H9 (cell line): ENCODE measurements around the gene WHRN. TPM values are rescaled to one million over a fixed set of nuclear protein-coding genes. Genes with fewer than 3 reads are reported as not detected.

Source experiments
- DNase-seq: peaks from one replicate; pipeline ENCODE4 v3.0.0-alpha.2; 2017
- H2AFZ ChIP-seq: one replicate; pipeline ENCODE4 v1.6.1; 2013; ENCODE audit warnings: mild to moderate bottlenecking, low read length, control low read depth, moderate library complexity
- H2AK5ac ChIP-seq: 2 replicates; pipeline ENCODE4 v1.6.1; 2013; ENCODE audit warnings: low read length, control low read depth, mixed read lengths; ENCODE audit not compliant: insufficient read length
- H2BK120ac ChIP-seq: one replicate; pipeline ENCODE4 v1.6.1; 2013; ENCODE audit warnings: low read depth, mild to moderate bottlenecking, low read length, control low read depth, inconsistent platforms; ENCODE audit not compliant: poor library complexity, severe bottlenecking
- H2BK12ac ChIP-seq: 2 replicates; pipeline ENCODE4 v1.6.1; 2013; ENCODE audit warnings: low read length, control low read depth, mixed read lengths, low read depth; ENCODE audit not compliant: insufficient read length
- H2BK15ac ChIP-seq: 2 replicates; pipeline ENCODE4 v1.6.1; 2013; ENCODE audit warnings: low read depth, low read length, control low read depth
- H2BK20ac ChIP-seq: one replicate; pipeline ENCODE4 v1.6.1; 2013; ENCODE audit warnings: low read depth, mild to moderate bottlenecking, low read length, control low read depth, inconsistent platforms; ENCODE audit not compliant: poor library complexity, severe bottlenecking
- H2BK5ac ChIP-seq: 2 replicates; pipeline ENCODE4 v1.6.1; 2013; ENCODE audit warnings: low read length, control low read depth, mixed read lengths; ENCODE audit not compliant: insufficient read length
- H3K14ac ChIP-seq: 2 replicates; pipeline ENCODE4 v1.6.1; 2013; ENCODE audit warnings: low read length, control low read depth; ENCODE audit not compliant: insufficient read depth
- H3K18ac ChIP-seq: 2 replicates; pipeline ENCODE4 v1.6.1; 2013; ENCODE audit warnings: low read depth, mild to moderate bottlenecking, mixed read lengths, low read length, control low read depth; ENCODE audit not compliant: insufficient read length
- H3K23ac ChIP-seq: 2 replicates; pipeline ENCODE4 v1.6.1; 2013; ENCODE audit warnings: low read length, control low read depth, mixed read lengths, low read depth; ENCODE audit not compliant: insufficient read length
- H3K23me2 ChIP-seq: 2 replicates; pipeline ENCODE4 v1.6.1; 2013; ENCODE audit warnings: low read depth, mild to moderate bottlenecking, mixed read lengths, low read length, control low read depth; ENCODE audit not compliant: insufficient read length, poor library complexity, severe bottlenecking
- H3K27ac ChIP-seq: 2 replicates; pipeline ENCODE4 v1.5.1; 2013; ENCODE audit warnings: low read length, control low read depth, mixed read lengths, low read depth; ENCODE audit not compliant: insufficient read length
- H3K27me3 ChIP-seq: 2 replicates; pipeline ENCODE4 v1.6.1; 2013; ENCODE audit warnings: low read length, control low read depth, inconsistent platforms; ENCODE audit not compliant: insufficient read depth
- H3K4ac ChIP-seq: 2 replicates; pipeline ENCODE4 v1.6.1; 2013; ENCODE audit warnings: low read depth, mild to moderate bottlenecking, control low read depth, inconsistent platforms, low read length, moderate library complexity
- H3K4me1 ChIP-seq: 2 replicates; pipeline ENCODE4 v1.6.1; 2013; ENCODE audit warnings: low read length, control low read depth, inconsistent platforms; ENCODE audit not compliant: insufficient read depth
- H3K4me2 ChIP-seq: 2 replicates; pipeline ENCODE4 v1.6.1; 2013; ENCODE audit warnings: low read length, control low read depth, mixed read lengths; ENCODE audit not compliant: insufficient read length, insufficient read depth
- H3K56ac ChIP-seq: 2 replicates; pipeline ENCODE4 v1.6.1; 2013; ENCODE audit warnings: low read depth, mild to moderate bottlenecking, mixed read lengths, low read length, control low read depth; ENCODE audit not compliant: insufficient read length
- H3K79me1 ChIP-seq: 2 replicates; pipeline ENCODE4 v1.6.1; 2013; ENCODE audit warnings: low read depth, mild to moderate bottlenecking, moderate library complexity, low read length, control low read depth, inconsistent platforms; ENCODE audit not compliant: insufficient read depth, poor library complexity, severe bottlenecking
- H3K79me2 ChIP-seq: 2 replicates; pipeline ENCODE4 v1.6.1; 2013; ENCODE audit warnings: low read length, control low read depth, inconsistent platforms; ENCODE audit not compliant: insufficient read depth
- H3K9ac ChIP-seq: 2 replicates; pipeline ENCODE4 v1.6.1; 2013; ENCODE audit warnings: low read length, control low read depth, mixed read lengths; ENCODE audit not compliant: insufficient read length; ENCODE audit errors: extremely low read depth
- H3K9me3 ChIP-seq: one replicate; pipeline ENCODE4 v1.6.1; 2013; ENCODE audit warnings: low read depth, low read length, inconsistent platforms; ENCODE audit not compliant: control insufficient read depth
- H3T11ph ChIP-seq: one replicate; pipeline ENCODE4 v1.6.1; 2013; ENCODE audit warnings: mild to moderate bottlenecking, low read length, control low read depth, inconsistent platforms
- H4K20me1 ChIP-seq: one replicate; pipeline ENCODE4 v1.6.1; 2013; ENCODE audit not compliant: control insufficient read depth, insufficient read length, insufficient read depth
- H4K5ac ChIP-seq: 2 replicates; pipeline ENCODE4 v1.6.1; 2013; ENCODE audit warnings: low read depth, mild to moderate bottlenecking, mixed read lengths, low read length, control low read depth; ENCODE audit not compliant: insufficient read length
- H4K8ac ChIP-seq: replicated peaks from 2 replicates; pipeline ENCODE4 v1.6.1; 2013; ENCODE audit warnings: low read length, control low read depth, mixed read lengths, low read depth; ENCODE audit not compliant: insufficient read length
- H4K91ac ChIP-seq: 2 replicates; pipeline ENCODE4 v1.6.1; 2013; ENCODE audit warnings: low read depth, mild to moderate bottlenecking, moderate library complexity, mixed read lengths, low read length, control low read depth; ENCODE audit not compliant: insufficient read length
- H3K27ac Mint-ChIP-seq, 3 experiments: 2 replicates in 2 of 3; 3 replicates in 1 of 3; pipeline ENCODE4 v1.8.0; 2020 to 2021; ENCODE audit warnings: mixed read lengths in 3 of 3, mild to moderate bottlenecking in 1 of 3, moderate library complexity in 1 of 3
- H3K27me3 Mint-ChIP-seq: 2 replicates; pipeline ENCODE4 v1.8.0; 2021; ENCODE audit warnings: low read depth, mild to moderate bottlenecking, moderate library complexity, mixed read lengths
- H3K36me3 Mint-ChIP-seq, 3 experiments: 2 replicates in 2 of 3; 3 replicates in 1 of 3; pipeline ENCODE4 v1.8.0; 2020 to 2021; ENCODE audit warnings: low read depth in 3 of 3, mixed read lengths in 3 of 3; ENCODE audit not compliant: insufficient read depth in 1 of 3
- H3K4me1 Mint-ChIP-seq, 2 experiments: 2 replicates each; pipeline ENCODE4 v1.8.0; 2020; ENCODE audit warnings: mixed read lengths in 2 of 2
- H3K4me3 Mint-ChIP-seq, 2 experiments: 2 replicates in 1 of 2; 3 replicates in 1 of 2; pipeline ENCODE4 v1.8.0; 2020 to 2021; ENCODE audit warnings: mild to moderate bottlenecking in 2 of 2, mixed read lengths in 2 of 2, moderate library complexity in 1 of 2
- H3K9me3 Mint-ChIP-seq, 2 experiments: 2 replicates in 1 of 2; 3 replicates in 1 of 2; pipeline ENCODE4 v1.8.0; 2020; ENCODE audit warnings: mild to moderate bottlenecking in 2 of 2, mixed read lengths in 2 of 2, moderate library complexity in 1 of 2
- WGBS: extraction: QIAGEN DNeasy Blood & Tissue Kit; methylation state at CpG from one replicate; pipeline ENCODE4 v1.1.7; 2013; ENCODE audit warnings: missing lambda C conversion rate, low lambda C conversion rate, mixed read lengths; ENCODE audit not compliant: insufficient read length; ENCODE audit errors: extremely low coverage; 5-methylcytosine and 5-hydroxymethylcytosine counted together
- total RNA-seq: library from RNA; stranded (reverse); gene quantifications from 2 replicates; pipeline ENCODE4 v1.2.1, GENCODE V29; 2021
- TF ChIP-seq, protein P1 (sequence below): fragments of 200-600 bp; sonication (generic); conservative IDR thresholded peaks from 3 replicates; pipeline ENCODE4 v1.8.0; 2021; ENCODE audit warnings: antibody characterized with exemption, mild to moderate bottlenecking

WHRN gene
- total RNA-seq, 1 experiment from 2014 or later = 2.2 TPM

GRCh38 chr9:114386886-114387679, 118.2 kb downstream of the WHRN start:
- no peak overlapping the region for H3K56ac ChIP-seq
- H3T11ph ChIP-seq = no peak overlapping the region
- WGBS = no CpG with 5 or more reads among the region's 18 CpGs
- no peak overlapping the region; the same call in 1 of the 2 replicates for H3K14ac ChIP-seq
- H3K18ac ChIP-seq = no peak overlapping the region
- H4K91ac ChIP-seq = no peak overlapping the region
- Mint-ChIP-seq H3K4me1 (peaks cover 73 to 81% of the 10 kb centered on the region in 2 experiments), H3K27ac (peak overlapping the region in 2 of 3 experiments; percentile 51 to 94; a peak in 5 of 7 replicates), H3K36me3 (peaks cover 0 to 8% (median 0%) of the 10 kb centered on the region in 3 experiments; a peak in 1 of 7 replicates), H3K9me3 (no peaks in the 10 kb centered on the region), H3K4me3 (peak overlapping the region; percentile 62 to 80), H3K27me3 (no peaks in the 10 kb centered on the region)
- no peak overlapping the region for H2AFZ ChIP-seq
- TF ChIP-seq, protein P1, sequence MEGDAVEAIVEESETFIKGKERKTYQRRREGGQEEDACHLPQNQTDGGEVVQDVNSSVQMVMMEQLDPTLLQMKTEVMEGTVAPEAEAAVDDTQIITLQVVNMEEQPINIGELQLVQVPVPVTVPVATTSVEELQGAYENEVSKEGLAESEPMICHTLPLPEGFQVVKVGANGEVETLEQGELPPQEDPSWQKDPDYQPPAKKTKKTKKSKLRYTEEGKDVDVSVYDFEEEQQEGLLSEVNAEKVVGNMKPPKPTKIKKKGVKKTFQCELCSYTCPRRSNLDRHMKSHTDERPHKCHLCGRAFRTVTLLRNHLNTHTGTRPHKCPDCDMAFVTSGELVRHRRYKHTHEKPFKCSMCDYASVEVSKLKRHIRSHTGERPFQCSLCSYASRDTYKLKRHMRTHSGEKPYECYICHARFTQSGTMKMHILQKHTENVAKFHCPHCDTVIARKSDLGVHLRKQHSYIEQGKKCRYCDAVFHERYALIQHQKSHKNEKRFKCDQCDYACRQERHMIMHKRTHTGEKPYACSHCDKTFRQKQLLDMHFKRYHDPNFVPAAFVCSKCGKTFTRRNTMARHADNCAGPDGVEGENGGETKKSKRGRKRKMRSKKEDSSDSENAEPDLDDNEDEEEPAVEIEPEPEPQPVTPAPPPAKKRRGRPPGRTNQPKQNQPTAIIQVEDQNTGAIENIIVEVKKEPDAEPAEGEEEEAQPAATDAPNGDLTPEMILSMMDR = no peak
- H3K9ac ChIP-seq = no peak overlapping the region
- H4K20me1 ChIP-seq = no peaks in the 10 kb centered on the region
- no peak overlapping the region for H2BK15ac ChIP-seq
- H3K4me2 ChIP-seq = peak overlapping the region; percentile 4
- H2BK12ac ChIP-seq = no peak overlapping the region
- H3K79me2 ChIP-seq = no peaks in the 10 kb centered on the region; the same call in 1 of the 2 replicates
- no peak overlapping the region for H2AK5ac ChIP-seq
- H3K23me2 ChIP-seq = no peaks in the 10 kb centered on the region
- peaks cover 4% of the 10 kb centered on the region; the same call in 1 of the 2 replicates for H3K4me1 ChIP-seq
- no peak overlapping the region for H2BK20ac ChIP-seq
- no peaks in the 10 kb centered on the region for H3K27me3 ChIP-seq
- H3K23ac ChIP-seq = no peak overlapping the region
- H3K79me1 ChIP-seq = no peaks in the 10 kb centered on the region
- no peak overlapping the region for H4K5ac ChIP-seq
- H2BK120ac ChIP-seq = no peak overlapping the region
- no peak overlapping the region for H3K27ac ChIP-seq
- no peak for DNase-seq
- no peak overlapping the region for H3K4ac ChIP-seq
- no peaks in the 10 kb centered on the region for H3K9me3 ChIP-seq
- H4K8ac ChIP-seq = no peak overlapping the region
- no peak overlapping the region for H2BK5ac ChIP-seq
